NCI-H69 (cell line): Measurements from ENCODE around the gene IL21R.

Experiments used
- DNase-seq: peaks from one replicate; lab custom pipeline; 2025; lab: John Stamatoyannopoulos, UW

IL21R gene

GRCh38 chr16:27486344-27486743 is 84.4 kb downstream of the IL21R start:
- DNase-seq, result no peak

DNA sequence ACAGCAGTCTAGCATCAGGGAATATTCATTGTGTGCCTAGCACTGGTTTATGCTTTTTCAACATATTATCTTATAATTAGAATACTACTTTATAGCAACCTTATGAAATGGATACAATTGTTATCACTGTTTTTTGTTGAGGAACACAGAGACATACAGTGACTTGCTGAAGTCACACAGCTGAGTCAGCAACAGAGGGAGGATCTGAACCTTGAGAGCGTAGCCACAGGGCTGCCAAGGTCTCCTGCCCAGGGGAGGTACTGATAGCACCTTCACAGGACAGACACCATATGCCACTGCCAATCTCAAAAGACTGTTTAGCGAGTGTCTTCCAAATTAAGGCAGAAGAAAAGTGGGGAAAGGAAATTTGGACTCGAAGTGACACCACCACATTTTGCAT is 84.8 kb downstream of the IL21R start:
- DNase-seq, result no peak

GRCh38 chr16:27489421-27489820 is 87.4 kb downstream of the IL21R start:
- DNase-seq, result no peak

DNA sequence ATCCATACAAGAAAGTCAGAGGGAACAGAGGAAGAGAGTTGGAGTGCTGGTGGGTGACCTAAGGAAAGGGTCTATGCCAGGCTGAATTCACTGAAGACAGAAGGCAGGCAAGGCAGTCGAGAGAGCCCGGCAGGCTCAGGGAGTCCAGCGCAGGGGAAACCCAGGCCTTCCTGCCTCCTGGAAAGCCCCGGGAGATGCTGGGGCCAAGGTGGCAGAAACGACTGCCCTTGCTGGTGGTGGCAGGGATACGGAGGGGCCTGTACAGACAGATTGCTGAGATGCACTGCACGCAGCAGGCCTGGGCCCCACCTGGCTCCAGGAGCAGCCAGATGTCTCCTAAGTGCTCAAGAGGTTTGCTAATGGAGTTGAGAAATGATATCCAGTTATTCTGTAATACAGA is 87.9 kb downstream of the IL21R start:
- DNase-seq, result no peak

GRCh38 chr16:27491894-27492587 is 90.1 kb downstream of the IL21R start:
- no peak for DNase-seq

- no peak for DNase-seq
Measured at GRCh38 chr16:27492588-27492979, 90.6 kb downstream of the IL21R start.

DNA sequence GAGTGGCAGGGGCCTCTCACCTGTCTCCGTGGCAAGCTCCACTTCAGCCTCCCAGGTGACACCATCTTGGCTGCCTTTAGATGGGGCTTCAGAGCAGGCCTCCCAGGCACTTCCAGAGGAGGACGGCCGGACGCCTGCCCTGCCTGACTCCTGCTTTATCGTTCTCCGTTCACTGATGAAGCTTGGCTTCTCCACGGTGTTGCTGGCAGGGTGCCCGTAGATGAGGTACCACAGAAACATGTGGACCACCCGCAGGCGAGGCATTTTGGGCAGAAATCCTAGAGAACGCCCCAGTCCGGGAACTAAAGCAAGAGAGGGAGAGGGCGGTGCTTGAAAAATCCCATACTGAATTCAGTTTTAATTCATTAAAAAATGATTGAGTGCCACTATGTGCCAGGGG is 93.2 kb downstream of the IL21R start:
- DNase-seq, result no peak

DNA sequence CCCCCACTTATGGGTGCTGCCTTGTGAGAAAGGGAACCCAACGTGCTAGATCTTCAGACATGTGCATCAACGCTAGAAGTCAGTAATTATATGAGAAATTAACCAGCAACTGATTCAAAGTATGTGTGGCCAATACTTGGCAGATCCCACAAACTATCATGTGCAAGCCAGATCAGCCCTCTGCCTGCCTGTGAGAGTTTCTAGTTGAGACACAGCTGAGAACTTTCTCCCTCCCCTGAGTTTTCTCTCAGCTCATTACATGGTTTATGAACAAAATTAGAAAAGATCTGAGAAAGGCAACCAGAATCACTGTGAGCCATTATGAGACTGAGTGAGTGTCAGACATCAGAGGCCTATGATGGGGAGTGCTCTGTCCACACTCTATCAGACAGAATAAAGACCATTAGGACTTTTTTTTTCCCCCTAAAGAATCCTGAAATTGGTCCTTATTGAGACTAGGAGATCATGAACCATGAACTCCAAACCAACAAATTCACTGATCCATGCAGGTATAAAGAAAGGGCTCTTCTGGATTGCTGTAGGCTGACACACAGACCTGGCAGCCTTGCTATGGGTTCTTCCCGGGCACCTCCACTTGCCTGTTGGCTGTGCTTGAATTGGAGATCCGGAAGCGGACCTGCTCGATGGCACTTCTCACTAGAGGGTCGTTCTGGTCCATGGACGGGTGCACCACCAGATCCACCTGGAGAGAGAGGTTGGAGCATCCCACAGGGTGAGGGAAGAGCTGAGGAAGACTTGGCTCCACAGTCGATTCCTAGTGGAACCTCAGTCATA is 96.3 kb downstream of the IL21R start:
- DNase-seq, result no peak

DNA sequence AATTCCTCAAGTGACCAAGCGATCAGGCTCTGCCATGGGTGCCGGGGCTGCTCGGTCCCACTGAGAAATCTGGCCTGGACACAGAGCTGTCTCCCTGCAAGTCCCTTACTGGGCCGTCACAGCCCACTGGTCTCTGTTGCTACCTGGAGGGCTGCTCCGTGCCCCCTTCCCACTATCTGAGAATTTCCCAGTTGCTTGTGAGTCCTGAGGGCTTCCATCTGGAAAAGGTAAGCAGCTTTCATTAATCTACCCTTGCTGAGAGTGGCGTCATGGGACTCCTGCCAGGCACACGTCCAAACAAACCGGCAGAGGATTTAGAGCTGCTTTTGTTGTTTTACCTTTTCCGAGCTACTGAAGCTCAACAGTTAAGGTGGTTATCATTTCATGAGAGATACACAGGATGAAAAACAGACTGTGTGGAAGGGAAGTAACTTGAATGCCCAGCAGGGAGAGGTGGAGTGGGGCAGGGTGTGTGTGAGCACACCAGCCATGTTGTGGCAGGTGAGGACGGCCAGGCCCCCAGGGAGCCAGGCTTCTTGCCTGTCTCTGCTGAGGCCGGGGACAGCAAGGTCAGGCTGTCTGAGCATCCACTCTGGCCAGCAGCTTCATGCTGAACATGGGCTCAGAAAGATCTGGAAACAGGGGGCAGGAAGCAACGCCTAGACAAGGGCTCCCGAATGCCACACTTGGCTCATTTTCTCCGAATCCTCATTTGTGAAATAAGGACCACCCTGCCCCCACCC is 97.1 kb downstream of the IL21R start:
- DNase-seq, result no peak

DNA sequence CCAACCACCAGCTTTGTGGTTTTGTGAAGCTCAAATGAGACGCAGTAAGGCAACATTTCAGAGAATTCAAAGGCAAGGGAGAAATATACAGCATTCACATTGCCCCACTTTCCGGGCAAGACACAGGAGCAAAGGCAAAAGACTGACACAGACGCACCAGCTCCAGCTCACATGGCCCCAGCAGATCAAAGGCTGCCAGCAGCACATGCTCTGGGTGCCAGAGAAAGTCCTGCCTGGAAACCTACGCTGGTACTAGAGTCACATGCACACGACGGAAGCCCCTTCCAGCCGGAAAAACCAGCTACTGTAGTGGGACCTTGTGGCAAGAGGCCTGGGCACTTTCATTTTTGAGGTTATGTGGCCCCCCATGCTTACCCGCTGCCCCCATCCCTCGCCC is 97.7 kb downstream of the IL21R start:
- DNase-seq, result no peak

GRCh38 chr16:27500801-27501200 is 98.8 kb downstream of the IL21R start:
- no peak for DNase-seq
